ENCODE data around the gene MED9.

DNA sequence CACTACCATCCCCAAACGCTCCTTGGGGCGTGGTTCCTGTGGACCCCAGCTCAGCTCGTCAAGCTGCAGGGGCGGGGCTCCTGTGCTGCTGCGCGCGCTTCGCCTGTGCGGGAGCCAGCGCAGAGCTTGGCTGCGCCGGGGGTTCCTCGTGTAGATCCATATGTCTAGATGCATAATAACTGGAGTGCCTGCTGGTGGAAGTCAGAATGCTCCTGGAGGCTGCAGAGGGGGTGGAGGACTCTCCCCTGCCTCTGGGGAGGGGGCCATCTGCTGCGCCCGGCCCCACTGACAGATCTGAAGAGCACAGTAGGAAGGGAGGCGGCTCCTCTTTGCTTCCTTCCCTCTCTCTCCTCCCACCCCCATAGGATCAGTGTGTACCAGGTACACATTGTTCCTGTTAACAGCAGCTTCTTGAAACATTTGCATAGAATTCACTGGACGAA, 14.8 kb downstream of the MED9 start:
- TF ChIP-seq CTCF (conservative IDR thresholded peaks at IDR 0.05; ENCODE audit: low read length) (no peak), EZH2phosphoT487 (IDR thresholded peaks at IDR 0.05; ENCODE audit: borderline replicate concordance) (no peak)
